ENCODE results near the gene IKZF5. TPM values are rescaled to one million over a fixed set of nuclear protein-coding genes. Genes with fewer than 3 reads are reported as not detected.

The IKZF5 gene
- total RNA-seq, 1 experiment from 2014 or later, result 12.5 TPM

- Histone ChIP-seq H3K9me3 (ENCODE audit: control insufficient read depth, low read depth, low read length) (no peaks in the 10 kb centered on the region), H2BK5ac (ENCODE audit: insufficient read length, low read length) (no peak overlapping the region), H3T11ph (ENCODE audit: low read length) (no peak overlapping the region), H3K4ac (ENCODE audit: low read depth, low read length) (no peak overlapping the region), H2BK12ac (ENCODE audit: insufficient read length, low read depth, low read length) (no peak overlapping the region), H3K79me1 (ENCODE audit: insufficient read depth, low read depth, low read length, poor library complexity, severe bottlenecking) (no peaks in the 10 kb centered on the region), H4K5ac (ENCODE audit: insufficient read length, low read depth, low read length) (no peak overlapping the region), H2AFZ (ENCODE audit: low read length) (no peak overlapping the region), H3K14ac (ENCODE audit: insufficient read depth, low read length) (no peak overlapping the region), H3K27me3 (ENCODE audit: insufficient read depth, low read length) (peaks cover 4% of the 10 kb centered on the region; the same call in 1 of the 2 replicates), H4K91ac (ENCODE audit: insufficient read length, low read depth, low read length) (no peak overlapping the region), H3K9ac (ENCODE audit: extremely low read depth, insufficient read length, low read length) (no peak overlapping the region), H2BK15ac (ENCODE audit: low read depth, low read length) (no peak overlapping the region), H2BK20ac (ENCODE audit: low read depth, low read length, poor library complexity, severe bottlenecking) (no peak overlapping the region), H4K20me1 (ENCODE audit: control insufficient read depth, insufficient read depth, insufficient read length) (no peaks in the 10 kb centered on the region), H3K23ac (ENCODE audit: insufficient read length, low read depth, low read length) (no peak overlapping the region), H4K8ac (replicated peaks; ENCODE audit: insufficient read length, low read depth, low read length) (no peak overlapping the region), H2AK5ac (ENCODE audit: insufficient read length, low read length) (no peak overlapping the region), H3K23me2 (ENCODE audit: insufficient read length, low read depth, low read length, poor library complexity, severe bottlenecking) (peaks cover 4% of the 10 kb centered on the region), H3K56ac (ENCODE audit: insufficient read length, low read depth, low read length) (no peak overlapping the region), H3K18ac (ENCODE audit: insufficient read length, low read depth, low read length) (no peak overlapping the region), H2BK120ac (ENCODE audit: low read depth, low read length, poor library complexity, severe bottlenecking) (no peak overlapping the region), H3K4me1 (ENCODE audit: insufficient read depth, low read length) (no peaks in the 10 kb centered on the region), H3K79me2 (ENCODE audit: insufficient read depth, low read length) (no peaks in the 10 kb centered on the region), H3K4me2 (ENCODE audit: insufficient read depth, insufficient read length, low read length) (no peak overlapping the region), H3K27ac (ENCODE audit: insufficient read length, low read depth, low read length) (no peak overlapping the region)
- WGBS (ENCODE audit: extremely low coverage, insufficient read length, low lambda C conversion rate), result no CpG with 5 or more reads among the region's 5 CpGs
- no peak overlapping the region for H3K4me3 Mint-ChIP-seq
- no peak for TF ChIP-seq CTCF (conservative IDR thresholded peaks at IDR 0.05)
- H3K27me3 Mint-ChIP-seq (ENCODE audit: low read depth), result peaks cover 45% of the 10 kb centered on the region
- H3K27ac Mint-ChIP-seq, result no peak overlapping the region
- H3K9me3 Mint-ChIP-seq, result peaks cover 11 to 13% of the 10 kb centered on the region in 2 experiments; a peak in 4 of 5 replicates
- no peak for DNase-seq
- peaks cover 8 to 13% of the 10 kb centered on the region in 2 experiments for H3K4me1 Mint-ChIP-seq
- peaks cover 0 to 10% (median 0%) of the 10 kb centered on the region in 3 experiments; a peak in 3 of 7 replicates for H3K36me3 Mint-ChIP-seq (ENCODE audit: insufficient read depth in 1 of 3, low read depth in 3 of 3)
These were observed 51.1 kb downstream of the IKZF5 start for GRCh38 chr10:122957474-122957873.

Data from H9 (cell line).